Right renal cortex interstitium (tissue), 3 donors: ENCODE data around the gene TPX2. TPM values are rescaled to one million over a fixed set of nuclear protein-coding genes. Genes with fewer than 3 reads are reported as not detected.

Experiments used
- DNase-seq, 3 donors: peaks; one replicate each; pipeline ENCODE4 v3.0.0-alpha.2; 2013; ENCODE audit warnings: low read depth in 3 of 3, low spot score in 2 of 3
- polyA plus RNA-seq, 3 donors: library from polyadenylated mRNA; unstranded; fragments of 120-200 nt; gene quantifications; one replicate each; pipeline ENCODE4 v1.2.1, GENCODE V29; 2013; ENCODE audit not compliant: insufficient read length in 3 of 3

Gene TPX2
- polyA plus RNA-seq, 3 donors: 48.5 to 53.8 (median 51.6) TPM

- DNase-seq: no peak
Observed at GRCh38 chr20:31760519-31761240, 21.6 kb downstream of the TPX2 start.

GRCh38 chr20:31764641-31765305 is 25.7 kb downstream of the TPX2 start:
- DNase-seq: no peak

GRCh38 chr20:31767805-31768204 is 28.7 kb downstream of the TPX2 start:
- no peak for DNase-seq

GRCh38 chr20:31769681-31770080 is 30.6 kb downstream of the TPX2 start:
- DNase-seq: no peak

- no peak for DNase-seq
Observed at GRCh38 chr20:31770243-31770642, 31.2 kb downstream of the TPX2 start.

- DNase-seq: no peak
Observed at GRCh38 chr20:31774408-31774807, 35.3 kb downstream of the TPX2 start.

- no peak for DNase-seq
Observed at GRCh38 chr20:31780839-31781238, 41.7 kb downstream of the TPX2 start.

GRCh38 chr20:31781945-31782344 is 42.9 kb downstream of the TPX2 start:
- DNase-seq: no peak

GRCh38 chr20:31784354-31785044 is 45.4 kb downstream of the TPX2 start:
- DNase-seq: no peak

- DNase-seq: no peak
Observed at GRCh38 chr20:31785089-31785488, 46.0 kb downstream of the TPX2 start.

- no peak for DNase-seq
Observed at GRCh38 chr20:31788578-31788977, 49.5 kb downstream of the TPX2 start.

GRCh38 chr20:31790401-31790800 is 51.3 kb downstream of the TPX2 start:
- DNase-seq: no peak

GRCh38 chr20:31797364-31797763 is 58.3 kb downstream of the TPX2 start:
- DNase-seq: no peak

- no peak for DNase-seq
Observed at GRCh38 chr20:31801508-31801907, 62.4 kb downstream of the TPX2 start.

- no peak for DNase-seq
Observed at GRCh38 chr20:31803552-31804291, 64.6 kb downstream of the TPX2 start.

- DNase-seq: no peak
Observed at GRCh38 chr20:31806564-31807355, 67.7 kb downstream of the TPX2 start.

GRCh38 chr20:31808481-31808880 is 69.4 kb downstream of the TPX2 start:
- no peak for DNase-seq

- no peak for DNase-seq
Observed at GRCh38 chr20:31809661-31810060, 70.6 kb downstream of the TPX2 start.

- no peak for DNase-seq
Observed at GRCh38 chr20:31811198-31811597, 72.1 kb downstream of the TPX2 start.
